HepG2 (cell line): Measurements from ENCODE around the gene CHIC1.

ENCODE experiments used
- CEBPB ChIP-seq: IDR thresholded peaks from 2 replicates; pipeline ENCODE4 v1.6.1; 2011; ENCODE audit warnings: low read depth, low read length, improper control_type of control experiment, borderline replicate concordance
- HDAC6 ChIP-seq: fragments of 200-600 bp; sonication (generic); IDR thresholded peaks from 2 replicates; pipeline ENCODE4 v1.7.0; 2017; ENCODE audit warnings: mild to moderate bottlenecking, antibody characterized with exemption, low read length, low read depth
- HOXA3 ChIP-seq: sonication (generic); formaldehyde crosslinking; IDR thresholded peaks from 2 replicates; pipeline ENCODE4 v1.5.0; 2020; ENCODE audit warnings: missing genetic modification reagents
- KDM5A ChIP-seq: fragments of 200-600 bp; sonication (generic); IDR thresholded peaks from 2 replicates; pipeline ENCODE4 v1.7.0; 2018; ENCODE audit warnings: antibody characterized with exemption, mild to moderate bottlenecking, low read length, borderline replicate concordance
- NFE2L2 ChIP-seq: fragments of 150-350 bp; IDR thresholded peaks from 2 replicates; pipeline ENCODE4 v1.6.1; 2014; ENCODE audit warnings: low read length
- TEAD3 ChIP-seq: optimal IDR thresholded peaks from 2 replicates; pipeline ENCODE3; 2016; ENCODE audit warnings: borderline replicate concordance
- ZBTB10 ChIP-seq: sonication (generic); formaldehyde crosslinking; IDR thresholded peaks from 2 replicates; pipeline ENCODE4 v1.4.0; 2020; ENCODE audit warnings: missing genetic modification reagents, borderline replicate concordance
- ZNF891 ChIP-seq: sonication (generic); formaldehyde crosslinking; IDR thresholded peaks from 2 replicates; pipeline ENCODE4 v1.5.0; 2020; ENCODE audit warnings: mild to moderate bottlenecking, missing genetic modification reagents
- TF ChIP-seq, protein P1 (sequence below): sonication (generic); formaldehyde crosslinking; IDR thresholded peaks from 2 replicates; pipeline ENCODE4 v1.8.1; 2023; ENCODE audit warnings: mild to moderate bottlenecking, missing genetic modification reagents, borderline replicate concordance

GRCh38 chrX:73562458-73562857 is 539 bp upstream of the CHIC1 start:
- TF ChIP-seq ZNF891 (CRISPR knock-in tag) (no peak), CEBPB (no peak), TEAD3 (CRISPR knock-in tag) (no peak), KDM5A (no peak), HDAC6 (no peak), NFE2L2 (no peak), ZBTB10 (CRISPR knock-in tag) (no peak), HOXA3 (CRISPR knock-in tag) (no peak)
- TF ChIP-seq, protein P1, sequence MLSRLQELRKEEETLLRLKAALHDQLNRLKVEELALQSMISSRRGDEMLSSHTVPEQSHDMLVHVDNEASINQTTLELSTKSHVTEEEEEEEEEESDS, result no peak
